Measurements from ENCODE around the gene LCA5L.
A peak's percentile ranks its signal among the peaks of the same experiment; 100 is the strongest.
"Not testable (repeated sequence)": the region's sequence is repeated elsewhere in the genome, so short reads cannot be mapped to it uniquely, and the experiment has no call there.

The LCA5L gene

DNA sequence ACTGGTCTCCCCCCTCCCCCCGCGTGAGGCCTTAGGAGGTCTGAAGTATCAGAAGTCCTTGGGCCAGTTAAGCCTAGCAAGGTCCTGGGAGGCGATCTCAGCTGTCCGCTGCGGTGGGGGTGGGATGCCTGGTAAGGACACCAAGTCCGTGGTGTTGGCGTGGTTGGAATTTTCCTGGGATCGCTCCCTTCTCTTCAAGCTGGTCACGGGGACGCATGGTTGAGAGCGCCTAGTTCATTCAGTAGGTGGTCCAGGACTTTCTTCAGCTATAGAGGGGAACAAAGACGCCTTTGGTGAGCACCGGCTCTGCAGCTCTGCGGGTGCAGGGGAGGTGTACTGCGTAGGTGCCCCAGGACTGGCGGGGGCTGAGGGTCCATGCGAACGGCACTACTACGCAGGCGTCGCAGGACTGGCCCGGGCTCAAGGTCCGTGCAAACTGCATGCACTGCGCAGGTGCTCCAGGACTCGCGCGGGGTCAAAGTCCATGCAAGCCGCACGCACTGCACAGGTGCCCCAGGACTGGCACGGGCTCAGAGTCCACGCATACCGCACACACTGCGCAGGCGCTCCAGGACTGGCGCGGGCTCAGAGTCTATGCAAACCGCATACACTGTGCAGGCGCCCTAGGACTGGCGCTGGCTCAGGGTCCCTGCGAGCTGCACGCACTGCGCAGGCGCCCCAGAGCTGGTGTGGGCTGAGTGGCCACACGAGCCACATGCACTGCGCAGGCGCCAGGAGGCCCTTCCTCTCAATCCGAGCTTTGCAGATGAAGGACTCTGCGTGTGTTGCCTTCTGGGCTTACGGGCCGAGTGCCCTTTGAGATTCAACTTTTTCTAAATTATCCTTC, 60.1 kb downstream of the LCA5L start:
- H3K4me3 ChIP-seq (ENCODE audit: low read depth, low read length) = peak overlapping the region; percentile 27
- in situ Hi-C loops (cut with HindIII; ENCODE audit: low sequenced_read_pairs) = no loop called here
- DNase-seq (ENCODE audit: low read depth, low spot score) = peak; percentile 80
- no peak for TF ChIP-seq CTCF (IDR thresholded peaks at IDR 0.05; ENCODE audit: low read depth, low read length)

DNA sequence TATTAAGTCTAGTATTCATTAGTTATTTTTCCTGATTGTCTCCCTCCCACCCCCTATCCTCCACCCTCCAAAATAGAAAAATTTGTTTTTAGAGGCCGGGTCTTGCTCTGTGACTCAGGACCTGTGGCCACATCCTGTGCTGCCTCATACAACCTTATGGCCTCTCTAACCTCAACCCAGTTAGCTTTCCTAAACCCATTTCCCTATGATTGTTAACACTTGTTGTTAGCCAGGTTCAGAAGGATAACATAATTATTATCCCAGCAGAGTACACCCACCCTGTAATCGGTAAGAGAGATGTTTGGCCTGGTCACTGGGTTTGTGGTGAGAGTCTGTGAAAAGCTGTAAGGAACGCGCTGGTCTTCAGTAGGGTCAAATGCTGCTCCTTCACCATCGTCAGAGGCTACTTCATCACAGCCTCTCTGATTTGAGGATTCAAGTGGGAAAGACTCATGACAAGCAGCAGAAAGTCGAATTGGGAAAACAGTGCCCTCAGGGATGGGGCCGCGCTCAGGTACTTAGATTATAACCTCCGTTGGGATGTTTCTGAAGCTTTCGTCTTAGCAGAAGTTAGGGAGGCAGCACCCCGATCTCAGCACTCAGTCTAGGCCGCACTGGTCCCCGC, 60.8 kb downstream of the LCA5L start:
- H3K4me3 ChIP-seq (ENCODE audit: low read depth, low read length) = no peak overlapping the region
- in situ Hi-C loops (cut with HindIII; ENCODE audit: low sequenced_read_pairs) = no loop called here
- TF ChIP-seq CTCF (IDR thresholded peaks at IDR 0.05; ENCODE audit: low read depth, low read length) = no peak
- DNase-seq (ENCODE audit: low read depth, low spot score) = peak; percentile 37

GRCh38 chr21:39382096-39382495, 63.5 kb downstream of the LCA5L start:
- in situ Hi-C loops (cut with HindIII; ENCODE audit: low sequenced_read_pairs); DNase-seq (ENCODE audit: low read depth, low spot score); H3K4me3 ChIP-seq (ENCODE audit: low read depth, low read length): not testable (repeated sequence)

DNA sequence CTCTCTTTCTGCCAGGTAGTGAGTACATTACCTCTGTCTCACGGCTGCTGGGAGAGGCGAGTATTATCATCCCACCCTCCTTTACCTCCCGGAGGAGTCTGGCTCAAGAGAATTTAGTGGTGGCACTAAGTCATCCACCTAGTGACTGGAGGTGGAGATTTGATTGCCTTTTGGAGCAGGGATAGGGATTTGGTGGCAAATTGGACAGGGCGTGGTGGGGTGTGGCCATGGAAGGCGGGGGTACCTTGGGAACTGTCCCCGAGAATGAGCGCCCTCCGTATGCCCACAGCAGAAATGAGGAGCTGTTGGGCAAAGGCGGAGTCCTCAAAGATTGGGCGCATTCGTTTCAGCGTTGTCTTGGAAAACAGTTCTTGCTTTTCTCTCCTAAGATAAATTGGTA, 64.6 kb downstream of the LCA5L start:
- no peak for DNase-seq (ENCODE audit: low read depth, low spot score)
- peak overlapping the region; percentile 85 for H3K4me3 ChIP-seq (ENCODE audit: low read depth, low read length)
- TF ChIP-seq CTCF (IDR thresholded peaks at IDR 0.05; ENCODE audit: low read depth, low read length) = no peak
- in situ Hi-C loops (cut with HindIII; ENCODE audit: low sequenced_read_pairs) = no loop called here

DNA sequence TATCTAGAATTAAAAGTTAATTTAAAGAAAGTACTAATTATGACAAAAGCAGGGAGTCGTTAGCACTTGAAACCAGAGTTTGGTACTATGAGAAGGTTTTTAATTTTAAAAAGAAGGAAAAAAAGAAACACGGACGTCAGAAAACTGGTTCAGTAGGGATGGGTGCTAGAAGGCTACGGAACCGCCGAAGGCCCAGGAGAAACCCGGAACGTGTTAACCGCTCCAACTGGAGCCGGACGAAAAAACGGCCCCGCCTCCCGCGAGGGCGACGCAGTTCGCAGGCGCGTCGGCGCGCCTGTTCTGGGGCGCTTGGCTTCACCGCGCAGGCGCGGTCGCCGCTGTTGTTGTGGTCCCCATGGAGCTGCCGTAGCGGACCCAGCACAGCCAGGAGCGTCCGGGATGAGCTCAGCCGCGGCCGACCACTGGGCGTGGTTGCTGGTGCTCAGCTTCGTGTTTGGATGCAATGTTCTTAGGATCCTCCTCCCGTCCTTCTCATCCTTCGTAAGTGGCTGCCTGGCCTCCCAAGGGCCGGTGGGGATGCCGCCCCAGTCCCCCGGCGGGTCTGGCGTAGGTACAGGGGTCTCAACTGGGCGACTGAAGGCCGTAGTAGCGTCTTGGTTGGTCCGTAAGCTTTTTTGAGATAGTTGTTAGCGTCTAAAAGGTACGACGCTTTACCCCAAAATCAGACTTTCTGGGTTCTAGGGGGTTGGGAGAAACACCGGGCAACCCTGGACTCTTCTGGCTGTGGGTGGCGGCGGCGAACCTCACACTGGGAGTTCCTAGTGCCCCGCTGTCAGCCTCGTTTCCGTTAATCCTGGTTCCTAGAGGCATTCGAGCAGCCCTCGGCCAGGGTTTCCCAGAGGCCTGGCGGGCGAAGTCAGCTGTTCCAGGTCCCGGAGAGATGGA, 65.3 kb downstream of the LCA5L start:
- in situ Hi-C loops (cut with HindIII; ENCODE audit: low sequenced_read_pairs) = no loop called here

GRCh38 chr21:39377444-39378050, 68.0 kb downstream of the LCA5L start:
- H3K4me3 ChIP-seq (ENCODE audit: low read depth, low read length) = no peak overlapping the region
- TF ChIP-seq CTCF (IDR thresholded peaks at IDR 0.05; ENCODE audit: low read depth, low read length) = no peak
- DNase-seq (ENCODE audit: low read depth, low spot score) = no peak
- in situ Hi-C loops (cut with HindIII; ENCODE audit: low sequenced_read_pairs) = no loop called here

More for the DNA sequence above, 65.3 kb downstream of the LCA5L start:
- peak overlapping the region; percentile 85 for H3K4me3 ChIP-seq (ENCODE audit: low read depth, low read length)
- peak; percentile 99 for DNase-seq (ENCODE audit: low read depth, low spot score)
- no peak for TF ChIP-seq CTCF (IDR thresholded peaks at IDR 0.05; ENCODE audit: low read depth, low read length)
